ENCODE measurements around the gene SMCHD1.

SMCHD1 gene

DNA sequence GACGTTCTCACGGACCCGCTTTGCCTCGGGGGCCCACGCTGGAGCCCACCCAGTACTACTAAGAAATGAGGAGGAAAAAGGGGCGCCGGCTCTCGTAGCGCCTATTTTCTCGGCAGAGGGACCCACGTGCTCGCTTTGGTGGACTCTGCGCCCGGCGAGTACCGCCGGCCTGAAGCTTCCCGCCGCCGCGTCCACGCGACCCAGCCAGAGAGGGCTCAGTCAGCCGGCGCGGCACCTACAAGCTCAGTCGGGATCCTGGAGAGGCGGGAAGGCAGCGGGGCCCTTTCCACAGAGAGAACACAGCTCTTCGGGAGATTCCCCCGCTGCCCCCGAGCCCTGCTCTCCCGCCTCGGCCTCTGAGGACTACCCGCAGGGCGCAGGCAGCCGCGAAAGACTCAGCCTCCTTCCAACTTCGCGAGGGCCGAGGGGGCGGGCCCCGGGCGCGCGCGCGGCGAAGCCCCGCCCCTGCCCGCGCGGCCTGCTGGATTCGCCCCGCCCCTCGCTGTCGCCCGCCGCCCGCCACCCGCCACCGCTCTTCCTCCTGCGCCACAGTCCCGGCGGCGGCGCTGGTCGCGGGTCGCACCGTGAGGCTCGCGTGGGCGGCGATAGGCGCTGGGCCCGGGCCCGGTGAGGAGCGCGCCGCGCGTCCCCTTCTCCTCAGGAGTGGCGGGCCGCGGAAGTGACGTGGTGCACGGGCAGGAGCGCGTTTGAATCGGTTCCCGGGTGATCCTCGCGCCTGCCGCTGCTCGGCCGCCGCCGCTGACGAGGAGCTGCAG is at the start of gene SMCHD1:
Gene SMCHD1, plus strand, starts transcription at position 549 of the 776 bp plus-strand sequence. CDS start 350 bp downstream, outside the sequence.
- H3K9ac ChIP-seq (ENCODE audit: low read depth in 1 of 2, low read length in 2 of 2), result peak within 1 kb of the TSS; percentile 82 to 97
- no peaks in the 10 kb centered on the region for H3K36me3 ChIP-seq (ENCODE audit: control insufficient read depth in 1 of 2, insufficient read depth in 2 of 2, low read length in 2 of 2)
- no peaks in the 10 kb centered on the region for H3K27me3 ChIP-seq (ENCODE audit: control insufficient read depth in 1 of 2, insufficient read depth in 2 of 2, low read length in 2 of 2)
- peaks cover 0 to 17% of the 10 kb centered on the region in 2 donors for H3K4me1 ChIP-seq (ENCODE audit: control insufficient read depth in 1 of 2, insufficient read depth in 2 of 2, low read length in 2 of 2)
- H3K27ac ChIP-seq (ENCODE audit: low read depth, low read length), result peak within 1 kb of the TSS; percentile 96
- H3K4me3 ChIP-seq (ENCODE audit: low read depth in 1 of 2, low read length in 2 of 2), result peak within 1 kb of the TSS; percentile 95
- H3K9me3 ChIP-seq (ENCODE audit: control insufficient read depth in 1 of 2, low read length in 2 of 2), result no peaks in the 10 kb centered on the region

DNA sequence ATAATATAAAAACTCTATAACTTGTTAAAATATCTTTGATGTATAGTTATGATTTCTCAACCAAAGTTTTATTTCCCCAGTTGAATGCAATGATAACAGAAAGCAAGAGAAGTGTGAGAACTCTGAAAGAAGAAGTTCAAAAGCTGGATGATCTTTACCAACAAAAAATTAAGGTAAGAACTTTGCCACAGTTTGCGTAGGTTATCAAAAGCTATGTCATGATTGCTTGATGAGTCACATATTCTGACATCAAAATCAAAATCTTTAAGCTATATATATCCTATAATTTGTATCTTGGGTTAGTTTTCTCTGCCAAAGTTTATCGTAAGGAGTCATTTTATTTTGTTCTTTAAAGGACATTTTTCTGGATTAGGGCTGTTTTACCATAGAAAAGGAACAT is 49.2 kb upstream of the SMCHD1 start:
- H3K27ac ChIP-seq (ENCODE audit: low read depth, low read length), result no peak overlapping the region

DNA sequence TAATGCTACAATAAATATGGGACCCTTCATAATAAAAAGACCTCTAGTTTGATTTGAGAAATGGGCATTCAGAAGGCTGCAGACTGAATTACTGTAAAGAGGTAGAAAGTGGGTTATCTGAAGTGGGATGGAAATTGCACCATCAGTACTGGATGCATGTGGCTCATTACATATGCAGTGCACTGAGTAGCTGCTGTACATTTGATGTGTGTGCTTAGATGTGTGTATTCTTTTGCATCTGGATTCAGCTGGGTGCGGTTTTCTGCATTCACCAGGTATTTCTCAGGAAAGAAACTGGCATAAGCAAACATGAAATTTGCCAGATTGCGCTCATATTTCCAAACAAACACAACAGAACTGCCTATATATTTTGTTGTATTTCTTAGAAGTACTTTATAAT is 45.9 kb upstream of the SMCHD1 start:
- Histone ChIP-seq H3K4me3 (ENCODE audit: low read depth in 1 of 2, low read length in 2 of 2) (no peak overlapping the region), H3K27me3 (ENCODE audit: control insufficient read depth in 1 of 2, insufficient read depth in 2 of 2, low read length in 2 of 2) (no peaks in the 10 kb centered on the region), H3K36me3 (ENCODE audit: control insufficient read depth in 1 of 2, insufficient read depth in 2 of 2, low read length in 2 of 2) (peaks cover 0 to under 1% of the 10 kb centered on the region in 2 donors), H3K4me1 (ENCODE audit: control insufficient read depth in 1 of 2, insufficient read depth in 2 of 2, low read length in 2 of 2) (peaks cover 3 to 17% of the 10 kb centered on the region in 2 donors), H3K9ac (ENCODE audit: low read depth in 1 of 2, low read length in 2 of 2) (no peak overlapping the region), H3K9me3 (ENCODE audit: control insufficient read depth in 1 of 2, low read length in 2 of 2) (no peaks in the 10 kb centered on the region), H3K27ac (ENCODE audit: low read depth, low read length) (no peak overlapping the region)

More for the DNA sequence above, 49.2 kb upstream of the SMCHD1 start:
- Histone ChIP-seq H3K36me3 (ENCODE audit: control insufficient read depth in 1 of 2, insufficient read depth in 2 of 2, low read length in 2 of 2) (no peaks in the 10 kb centered on the region), H3K4me1 (ENCODE audit: control insufficient read depth in 1 of 2, insufficient read depth in 2 of 2, low read length in 2 of 2) (peaks cover 3 to 17% of the 10 kb centered on the region in 2 donors), H3K4me3 (ENCODE audit: low read depth in 1 of 2, low read length in 2 of 2) (no peak overlapping the region), H3K9ac (ENCODE audit: low read depth in 1 of 2, low read length in 2 of 2) (no peak overlapping the region), H3K27me3 (ENCODE audit: control insufficient read depth in 1 of 2, insufficient read depth in 2 of 2, low read length in 2 of 2) (no peaks in the 10 kb centered on the region), H3K9me3 (ENCODE audit: control insufficient read depth in 1 of 2, low read length in 2 of 2) (no peaks in the 10 kb centered on the region)

GRCh38 chr18:2610549-2610948 is 45.0 kb upstream of the SMCHD1 start:
- Histone ChIP-seq H3K4me1 (ENCODE audit: control insufficient read depth in 1 of 2, insufficient read depth in 2 of 2, low read length in 2 of 2) (peaks cover 0 to 11% of the 10 kb centered on the region in 2 donors), H3K9me3 (ENCODE audit: control insufficient read depth in 1 of 2, low read length in 2 of 2) (peaks cover 0 to 2% of the 10 kb centered on the region in 2 donors), H3K36me3 (ENCODE audit: control insufficient read depth in 1 of 2, insufficient read depth in 2 of 2, low read length in 2 of 2) (peaks cover 0 to 7% of the 10 kb centered on the region in 2 donors), H3K9ac (ENCODE audit: low read depth in 1 of 2, low read length in 2 of 2) (no peak overlapping the region), H3K27me3 (ENCODE audit: control insufficient read depth in 1 of 2, insufficient read depth in 2 of 2, low read length in 2 of 2) (no peaks in the 10 kb centered on the region), H3K4me3 (ENCODE audit: low read depth in 1 of 2, low read length in 2 of 2) (no peak overlapping the region), H3K27ac (ENCODE audit: low read depth, low read length) (no peak overlapping the region)

DNA sequence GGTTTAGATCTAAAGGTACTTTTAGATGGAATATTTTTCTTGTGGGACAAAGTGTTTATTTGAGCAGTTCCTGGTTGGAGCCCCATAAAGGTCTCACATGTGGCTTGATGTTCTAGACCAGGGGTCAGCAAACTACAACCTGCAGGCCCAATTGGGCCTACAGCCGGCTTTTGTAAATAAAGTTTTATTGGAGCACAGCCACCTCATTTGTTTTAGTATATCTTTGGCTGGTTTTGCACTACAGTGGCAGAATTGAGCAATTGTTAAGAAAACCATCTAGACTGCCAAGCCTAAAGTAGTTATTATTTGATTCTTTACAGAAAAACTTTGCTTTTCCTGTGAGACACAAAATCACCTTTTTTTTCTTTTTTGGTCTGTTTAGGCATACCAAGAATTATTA is 42.5 kb upstream of the SMCHD1 start:
- Histone ChIP-seq H3K27ac (ENCODE audit: low read depth, low read length) (no peak overlapping the region), H3K36me3 (ENCODE audit: control insufficient read depth in 1 of 2, insufficient read depth in 2 of 2, low read length in 2 of 2) (peaks cover 0 to 7% of the 10 kb centered on the region in 2 donors), H3K4me1 (ENCODE audit: control insufficient read depth in 1 of 2, insufficient read depth in 2 of 2, low read length in 2 of 2) (no peaks in the 10 kb centered on the region), H3K27me3 (ENCODE audit: control insufficient read depth in 1 of 2, insufficient read depth in 2 of 2, low read length in 2 of 2) (no peaks in the 10 kb centered on the region), H3K4me3 (ENCODE audit: low read depth in 1 of 2, low read length in 2 of 2) (no peak overlapping the region), H3K9me3 (ENCODE audit: control insufficient read depth in 1 of 2, low read length in 2 of 2) (peaks cover 0 to 2% of the 10 kb centered on the region in 2 donors), H3K9ac (ENCODE audit: low read depth in 1 of 2, low read length in 2 of 2) (no peak overlapping the region)

DNA sequence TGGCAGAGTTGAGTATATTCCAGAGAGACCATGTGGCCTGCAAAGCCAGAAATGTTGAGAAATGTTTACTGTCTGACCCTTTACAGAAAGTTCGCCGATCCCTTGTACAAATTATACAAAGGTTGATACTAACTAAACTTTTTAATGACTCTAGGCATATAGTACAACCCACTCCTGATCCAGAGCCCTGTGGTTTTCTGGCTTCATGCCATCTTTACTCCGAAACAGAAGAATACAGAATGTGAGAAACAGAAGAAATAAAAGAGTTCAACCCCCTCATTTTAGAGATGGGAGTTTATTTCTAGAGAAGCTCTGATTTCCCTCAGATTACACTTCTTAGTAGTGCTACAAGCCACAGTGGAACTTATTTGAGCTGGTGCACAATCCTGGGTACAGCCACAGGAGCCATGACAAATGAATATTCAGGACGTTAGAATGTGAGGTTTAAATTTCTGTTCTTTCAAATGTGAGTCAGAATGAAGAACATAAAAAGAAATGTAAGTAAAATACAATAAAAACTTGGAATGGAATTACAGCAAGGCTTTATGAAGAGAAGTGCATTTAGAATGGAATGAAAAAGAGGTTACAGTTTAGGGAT is 38.0 kb upstream of the SMCHD1 start:
- H3K4me3 ChIP-seq (ENCODE audit: low read depth in 1 of 2, low read length in 2 of 2), result no peak overlapping the region
- no peaks in the 10 kb centered on the region for H3K4me1 ChIP-seq (ENCODE audit: control insufficient read depth in 1 of 2, insufficient read depth in 2 of 2, low read length in 2 of 2)
- H3K27me3 ChIP-seq (ENCODE audit: control insufficient read depth in 1 of 2, insufficient read depth in 2 of 2, low read length in 2 of 2), result no peaks in the 10 kb centered on the region
- no peak overlapping the region for H3K27ac ChIP-seq (ENCODE audit: low read depth, low read length)
- peaks cover 0 to 2% of the 10 kb centered on the region in 2 donors for H3K9me3 ChIP-seq (ENCODE audit: control insufficient read depth in 1 of 2, low read length in 2 of 2)
- H3K36me3 ChIP-seq (ENCODE audit: control insufficient read depth in 1 of 2, insufficient read depth in 2 of 2, low read length in 2 of 2), result peaks cover 0 to 7% of the 10 kb centered on the region in 2 donors
- H3K9ac ChIP-seq (ENCODE audit: low read depth in 1 of 2, low read length in 2 of 2), result no peak overlapping the region

DNA sequence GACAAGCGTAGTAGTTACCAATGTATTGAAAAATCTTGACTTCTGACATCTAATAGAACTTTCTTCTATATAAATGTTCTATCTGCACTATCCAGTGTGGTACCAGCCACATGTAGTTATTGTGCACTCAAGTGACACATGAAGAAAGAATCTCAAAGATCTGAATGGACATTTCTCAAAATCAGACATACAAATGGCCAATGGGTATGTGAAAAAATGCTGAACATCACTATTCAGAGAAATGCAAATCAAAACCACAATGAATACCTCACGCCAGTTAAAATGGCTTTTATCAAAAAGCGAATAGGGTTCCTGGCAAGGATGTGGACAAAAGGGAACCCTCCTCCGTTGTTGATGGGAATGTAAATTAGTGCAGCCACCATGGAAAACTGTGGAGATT is 37.5 kb upstream of the SMCHD1 start:
- no peak overlapping the region for H3K27ac ChIP-seq (ENCODE audit: low read depth, low read length)
- peaks cover 0 to 2% of the 10 kb centered on the region in 2 donors for H3K9me3 ChIP-seq (ENCODE audit: control insufficient read depth in 1 of 2, low read length in 2 of 2)
- H3K9ac ChIP-seq (ENCODE audit: low read depth in 1 of 2, low read length in 2 of 2), result no peak overlapping the region
- peaks cover 0 to 7% of the 10 kb centered on the region in 2 donors for H3K36me3 ChIP-seq (ENCODE audit: control insufficient read depth in 1 of 2, insufficient read depth in 2 of 2, low read length in 2 of 2)
- H3K4me3 ChIP-seq (ENCODE audit: low read depth in 1 of 2, low read length in 2 of 2), result no peak overlapping the region
- no peaks in the 10 kb centered on the region for H3K27me3 ChIP-seq (ENCODE audit: control insufficient read depth in 1 of 2, insufficient read depth in 2 of 2, low read length in 2 of 2)
- H3K4me1 ChIP-seq (ENCODE audit: control insufficient read depth in 1 of 2, insufficient read depth in 2 of 2, low read length in 2 of 2), result no peaks in the 10 kb centered on the region

- H3K27me3 ChIP-seq (ENCODE audit: control insufficient read depth in 1 of 2, insufficient read depth in 2 of 2, low read length in 2 of 2), result no peaks in the 10 kb centered on the region
- H3K4me1 ChIP-seq (ENCODE audit: control insufficient read depth in 1 of 2, insufficient read depth in 2 of 2, low read length in 2 of 2), result no peaks in the 10 kb centered on the region
- H3K27ac ChIP-seq (ENCODE audit: low read depth, low read length), result no peak overlapping the region
- no peaks in the 10 kb centered on the region for H3K36me3 ChIP-seq (ENCODE audit: control insufficient read depth in 1 of 2, insufficient read depth in 2 of 2, low read length in 2 of 2)
- H3K4me3 ChIP-seq (ENCODE audit: low read depth in 1 of 2, low read length in 2 of 2), result no peak overlapping the region
- no peak overlapping the region for H3K9ac ChIP-seq (ENCODE audit: low read depth in 1 of 2, low read length in 2 of 2)
- H3K9me3 ChIP-seq (ENCODE audit: control insufficient read depth in 1 of 2, low read length in 2 of 2), result no peaks in the 10 kb centered on the region
Measured at GRCh38 chr18:2625217-2625616, 30.3 kb upstream of the SMCHD1 start.

DNA sequence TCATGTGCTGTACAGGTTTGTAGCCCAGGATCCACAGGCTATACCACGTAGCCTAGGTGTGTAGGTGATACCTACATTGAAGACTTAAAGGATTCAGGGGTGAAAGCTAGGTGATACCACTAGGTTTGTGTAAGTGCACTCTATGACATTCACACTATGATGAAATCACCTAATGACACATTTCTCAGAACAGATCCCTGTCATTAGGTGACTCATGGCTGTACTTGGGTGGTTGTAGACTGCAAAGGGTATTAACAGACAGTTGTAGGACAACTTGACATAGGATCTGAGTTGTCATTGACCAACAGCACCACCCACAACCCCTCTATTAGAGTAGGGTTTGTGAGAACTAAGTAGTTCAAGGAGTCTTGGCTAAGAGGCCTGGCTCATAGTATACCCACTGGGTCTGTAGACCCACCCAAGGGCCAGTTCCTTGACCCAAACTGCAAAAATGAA is 27.7 kb upstream of the SMCHD1 start:
- H3K4me1 ChIP-seq (ENCODE audit: control insufficient read depth in 1 of 2, insufficient read depth in 2 of 2, low read length in 2 of 2), result no peaks in the 10 kb centered on the region
- H3K9ac ChIP-seq (ENCODE audit: low read depth in 1 of 2, low read length in 2 of 2), result no peak overlapping the region
- no peak overlapping the region for H3K27ac ChIP-seq (ENCODE audit: low read depth, low read length)

GRCh38 chr18:2629003-2629402 is 26.5 kb upstream of the SMCHD1 start:
- Histone ChIP-seq H3K27me3 (ENCODE audit: control insufficient read depth in 1 of 2, insufficient read depth in 2 of 2, low read length in 2 of 2) (no peaks in the 10 kb centered on the region), H3K9ac (ENCODE audit: low read depth in 1 of 2, low read length in 2 of 2) (no peak overlapping the region), H3K4me3 (ENCODE audit: low read depth in 1 of 2, low read length in 2 of 2) (no peak overlapping the region), H3K36me3 (ENCODE audit: control insufficient read depth in 1 of 2, insufficient read depth in 2 of 2, low read length in 2 of 2) (no peaks in the 10 kb centered on the region), H3K27ac (ENCODE audit: low read depth, low read length) (no peak overlapping the region), H3K4me1 (ENCODE audit: control insufficient read depth in 1 of 2, insufficient read depth in 2 of 2, low read length in 2 of 2) (peaks cover 0 to 3% of the 10 kb centered on the region in 2 donors), H3K9me3 (ENCODE audit: control insufficient read depth in 1 of 2, low read length in 2 of 2) (no peaks in the 10 kb centered on the region)

More for the DNA sequence above, 27.7 kb upstream of the SMCHD1 start:
- H3K4me3 ChIP-seq (ENCODE audit: low read depth in 1 of 2, low read length in 2 of 2), result no peak overlapping the region
- no peaks in the 10 kb centered on the region for H3K27me3 ChIP-seq (ENCODE audit: control insufficient read depth in 1 of 2, insufficient read depth in 2 of 2, low read length in 2 of 2)
- H3K9me3 ChIP-seq (ENCODE audit: control insufficient read depth in 1 of 2, low read length in 2 of 2), result no peaks in the 10 kb centered on the region
- no peaks in the 10 kb centered on the region for H3K36me3 ChIP-seq (ENCODE audit: control insufficient read depth in 1 of 2, insufficient read depth in 2 of 2, low read length in 2 of 2)

Data from duodenal mucosa (tissue), 2 donors.